Activated T-cell treated with anti-CD3 and anti-CD28 coated beads, Interleukin-2, amount 50 U/mL, for 1 hour (primary cell): ENCODE results near the gene OBP2B.
A peak's percentile ranks its signal among the peaks of the same experiment; 100 is the strongest.
"Not testable (repeated sequence)": the region's sequence is repeated elsewhere in the genome, so short reads cannot be mapped to it uniquely, and the experiment has no call there.

Experiments used
- DNase-seq: peaks from one replicate; pipeline ENCODE4 v3.0.0-alpha.2; 2020

The OBP2B gene

GRCh38 chr9:133208880-133209300 lies at the start of gene OBP2B:
Gene OBP2B, minus strand, starts transcription at chr9:133209250. Its CDS starts 51 bp downstream, at chr9:133209199.
- not testable (repeated sequence) for DNase-seq

DNA sequence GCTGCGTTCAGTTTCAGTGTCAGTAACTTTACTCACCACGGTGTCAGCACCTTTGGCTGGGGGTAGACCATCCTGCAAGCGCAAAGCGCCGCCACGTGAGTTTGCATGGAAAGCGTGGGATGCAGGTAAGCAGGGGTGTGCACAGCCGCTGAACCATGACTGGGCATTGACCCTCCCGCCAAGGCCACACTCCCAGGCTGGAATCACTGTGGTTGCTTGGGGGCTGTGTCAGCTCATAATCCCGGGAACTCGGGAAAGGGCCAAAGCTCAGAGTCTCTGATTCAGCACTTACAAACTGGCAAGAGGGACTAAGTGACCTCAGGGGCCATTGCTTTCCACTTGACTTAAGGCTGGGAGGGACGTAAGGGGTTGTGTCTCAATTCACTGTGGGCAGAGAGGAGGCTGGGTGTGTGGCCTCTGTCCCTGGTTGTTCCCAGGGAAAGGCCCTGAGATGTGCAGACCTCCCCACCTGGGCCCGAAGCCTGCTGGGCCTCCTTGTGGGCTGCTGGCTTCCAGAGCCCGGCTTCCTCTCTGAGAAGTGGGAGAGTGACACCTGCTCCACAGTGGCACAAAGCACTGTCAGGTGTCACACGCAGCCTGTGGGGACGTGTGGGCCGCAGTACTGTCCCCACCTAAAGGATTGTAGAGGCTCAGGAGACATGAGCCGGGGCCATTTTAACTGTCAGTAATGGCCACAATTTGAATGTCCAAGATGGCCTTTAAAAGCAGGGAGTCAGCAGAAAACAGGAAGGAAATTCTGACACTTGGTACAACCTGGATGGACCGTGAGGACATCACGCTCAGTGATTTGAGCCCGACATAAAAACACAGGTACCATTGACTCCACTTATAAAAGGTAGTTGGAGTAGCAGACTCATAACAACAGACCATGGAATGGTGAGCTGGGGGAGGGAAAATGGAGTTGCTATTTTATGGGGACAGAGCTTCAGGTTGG lies 49.3 kb upstream of the OBP2B start:
- DNase-seq = no peak

- no peak for DNase-seq
Observed at GRCh38 chr9:133257465-133257956, 48.5 kb upstream of the OBP2B start.

DNA sequence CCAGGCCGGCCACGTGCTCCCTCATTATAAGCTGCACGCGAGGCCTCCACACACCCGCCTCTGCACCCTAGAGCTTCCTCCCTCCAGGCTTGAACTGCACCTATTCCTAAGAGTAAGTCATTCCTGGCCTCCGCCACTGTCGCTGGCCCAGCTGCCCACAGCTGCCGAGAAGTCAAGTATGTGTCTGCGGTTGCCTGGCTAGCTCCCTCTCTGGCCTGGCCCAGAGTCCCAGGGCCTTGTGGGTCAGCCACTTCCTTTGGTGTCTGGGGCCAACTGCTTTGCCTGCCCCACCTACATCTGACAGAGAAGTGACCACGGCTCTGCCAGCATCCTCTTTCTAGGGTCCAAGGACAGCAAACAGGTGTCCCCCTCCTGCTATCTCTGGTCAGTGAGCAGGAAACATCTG lies 47.6 kb upstream of the OBP2B start:
- DNase-seq = no peak

DNA sequence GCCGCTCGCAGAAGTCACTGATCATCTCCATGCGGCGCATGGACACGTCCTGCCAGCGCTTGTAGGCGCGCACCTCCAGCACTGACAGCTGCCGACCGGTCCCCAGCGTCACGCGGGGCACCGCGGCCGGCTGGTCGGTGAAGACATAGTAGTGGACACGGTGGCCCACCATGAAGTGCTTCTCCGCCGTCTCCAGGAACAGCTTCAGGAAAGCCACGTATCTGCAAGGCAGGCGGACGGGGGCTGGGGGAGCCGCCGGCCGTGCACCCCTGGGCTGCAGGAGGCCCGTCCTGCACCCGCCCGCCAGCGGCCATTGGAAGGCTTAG lies 47.0 kb upstream of the OBP2B start:
- no peak for DNase-seq

GRCh38 chr9:133255371-133256135 lies 46.5 kb upstream of the OBP2B start:
- no peak for DNase-seq

DNA sequence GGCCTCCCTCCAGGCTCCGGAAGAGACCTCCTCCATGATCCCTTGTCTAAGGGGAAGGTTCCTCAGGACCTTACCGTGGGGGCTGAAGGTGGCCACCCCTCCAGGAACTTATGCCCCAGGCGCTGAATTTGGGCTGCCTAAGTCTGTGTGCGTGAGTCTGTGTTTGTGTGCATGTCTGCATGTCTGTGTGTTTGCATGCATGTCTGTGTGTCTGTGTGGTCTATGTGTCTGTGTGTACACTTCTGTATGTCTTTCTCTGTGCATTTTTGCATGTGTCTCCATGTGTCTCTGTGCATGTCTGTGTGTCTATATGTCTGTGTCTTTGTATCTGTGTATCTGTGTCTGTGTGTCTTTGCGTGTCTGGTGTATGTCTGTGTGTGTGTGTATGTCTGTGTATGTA lies 45.4 kb upstream of the OBP2B start:
- DNase-seq = no peak

DNA sequence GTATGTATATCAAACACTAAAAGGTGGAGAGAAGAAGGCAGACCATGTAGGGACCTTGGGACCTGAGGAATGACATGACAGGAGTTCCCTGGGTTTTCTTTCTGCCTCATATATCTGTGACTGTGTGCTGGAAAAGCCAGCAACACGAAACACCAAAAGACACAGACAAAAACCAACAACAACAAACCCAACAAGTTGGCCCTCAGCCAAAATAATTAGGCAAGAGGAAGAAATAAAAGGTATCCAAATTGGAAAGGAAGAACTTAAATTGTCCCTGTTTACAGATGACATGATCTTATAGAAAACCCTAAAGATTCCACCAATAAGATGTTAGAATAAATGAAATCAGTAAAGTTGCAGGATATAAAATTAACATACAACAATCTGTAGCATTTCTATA lies 44.2 kb upstream of the OBP2B start:
- DNase-seq = no peak

- no peak for DNase-seq
Observed at GRCh38 chr9:133252301-133253020, 43.4 kb upstream of the OBP2B start.

DNA sequence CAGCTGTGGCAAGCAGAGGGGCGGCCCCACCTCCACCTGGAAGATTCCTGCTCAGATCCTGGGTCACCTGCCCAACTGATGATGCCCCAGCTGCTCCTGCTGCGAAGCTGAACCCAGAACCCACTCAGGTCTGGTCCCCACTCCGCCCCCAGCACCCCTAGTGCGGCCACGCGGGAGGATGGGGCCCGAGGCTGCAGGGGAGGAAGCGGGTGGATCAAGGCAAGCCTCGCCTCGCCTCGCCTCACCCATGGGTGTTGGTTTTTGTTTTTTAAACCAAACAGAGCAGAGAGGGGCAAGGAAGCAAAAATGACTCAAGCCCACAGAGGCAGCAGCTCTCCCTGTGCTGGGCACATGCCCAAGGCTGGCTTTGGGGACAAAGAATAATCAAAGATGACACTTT lies 42.7 kb upstream of the OBP2B start:
- no peak for DNase-seq

GRCh38 chr9:133251221-133251620 lies 42.2 kb upstream of the OBP2B start:
- DNase-seq = not testable (repeated sequence)

- DNase-seq = no peak
Observed at GRCh38 chr9:133250741-133251170, 41.7 kb upstream of the OBP2B start.

DNA sequence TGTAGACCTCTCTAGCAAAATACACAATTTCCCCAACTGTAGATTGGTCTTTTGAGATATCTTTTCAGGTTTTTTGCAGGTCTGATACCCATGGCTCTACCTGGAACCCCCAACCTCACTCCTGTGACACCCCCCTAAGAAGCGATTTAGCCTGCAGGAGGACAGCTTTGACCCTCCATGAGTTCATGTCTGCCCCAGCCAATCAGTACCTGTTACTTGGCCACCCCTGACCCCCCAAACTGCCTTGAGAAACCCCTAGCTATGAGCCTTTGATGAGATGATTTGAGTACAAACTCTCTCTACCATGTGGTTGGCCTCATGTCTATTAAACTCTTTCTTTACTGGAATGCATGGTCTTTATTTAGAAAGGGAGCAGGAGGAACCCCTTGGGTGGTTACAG lies 40.3 kb upstream of the OBP2B start:
- DNase-seq = no peak

GRCh38 chr9:133248726-133249295 lies 39.8 kb upstream of the OBP2B start:
- DNase-seq = no peak

- DNase-seq = no peak
Observed at GRCh38 chr9:133247632-133248031, 38.6 kb upstream of the OBP2B start.

GRCh38 chr9:133246991-133247390 lies 37.9 kb upstream of the OBP2B start:
- no peak for DNase-seq

DNA sequence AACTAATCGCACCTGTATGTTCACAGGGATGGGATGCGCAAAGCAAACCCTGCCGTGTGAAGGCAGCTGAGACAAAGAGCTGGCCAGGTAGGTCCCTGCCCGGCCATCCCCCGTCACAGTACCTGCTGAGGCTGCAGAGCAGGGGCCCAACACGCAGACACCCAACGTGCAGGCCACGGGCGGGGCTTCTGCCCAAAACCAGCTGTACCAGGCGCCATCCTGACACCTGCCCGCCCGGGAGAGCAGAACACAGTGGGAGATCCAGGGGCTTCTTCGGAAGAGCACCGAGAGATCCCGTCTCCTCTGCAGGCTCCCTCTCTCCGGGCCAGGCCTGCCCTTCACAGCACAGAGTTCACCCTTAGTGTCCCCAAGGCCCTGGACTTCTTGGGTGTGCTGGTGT lies 37.5 kb upstream of the OBP2B start:
- DNase-seq = no peak

DNA sequence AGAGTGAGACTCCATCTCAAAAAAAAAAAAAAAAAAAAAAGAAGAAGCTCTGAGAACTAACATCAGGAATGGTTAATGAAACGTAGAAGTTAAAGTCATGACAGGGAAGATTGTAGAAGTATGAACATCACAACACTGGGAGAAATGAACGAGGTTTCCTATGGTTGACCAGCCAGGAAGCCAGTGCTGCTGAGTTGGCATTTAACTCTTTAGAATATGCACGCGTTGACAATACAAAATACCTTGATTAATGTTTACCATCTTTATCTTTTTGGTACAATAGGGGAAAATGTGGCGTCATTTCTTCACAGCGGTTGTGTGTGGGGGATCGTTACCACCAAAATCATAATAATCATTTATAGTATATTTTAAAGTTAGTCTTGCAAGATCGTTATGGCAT lies 33.9 kb upstream of the OBP2B start:
- DNase-seq = no peak

- DNase-seq = no peak
Observed at GRCh38 chr9:133242241-133242640, 33.2 kb upstream of the OBP2B start.

GRCh38 chr9:133239533-133240090 lies 30.6 kb upstream of the OBP2B start:
- DNase-seq = no peak

DNA sequence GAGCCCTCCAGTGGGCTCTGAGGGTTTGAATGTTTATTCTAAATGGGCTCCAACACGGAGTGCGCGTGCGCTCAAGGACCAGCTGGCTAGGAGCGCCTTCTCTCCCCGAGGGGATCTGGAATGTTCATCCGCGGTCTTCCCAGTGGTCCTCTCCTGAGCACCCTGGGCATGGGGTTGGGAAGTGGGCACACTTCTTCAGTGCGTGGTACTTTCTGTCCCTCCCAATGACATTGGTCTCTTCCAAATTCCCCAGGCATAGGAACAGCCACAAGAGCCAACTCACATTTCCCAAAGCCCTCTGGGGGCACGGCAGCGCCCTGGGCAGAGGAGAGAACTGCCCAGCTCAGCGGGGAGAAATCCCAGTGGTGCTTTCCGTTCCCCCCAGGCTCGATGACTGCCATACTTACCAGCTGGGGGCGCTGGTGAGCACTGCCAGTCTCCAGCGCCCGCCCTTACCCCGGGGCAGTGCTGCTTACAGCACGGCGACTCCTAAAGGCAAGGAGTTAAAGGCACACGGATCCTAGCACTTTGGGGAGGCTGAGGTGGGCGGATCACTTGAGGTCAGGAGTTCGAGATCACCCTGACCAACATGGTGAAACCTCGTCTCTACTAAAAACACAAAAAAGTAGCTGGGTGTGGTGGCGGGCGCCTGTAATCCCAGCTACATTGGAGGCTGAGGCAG lies 29.9 kb upstream of the OBP2B start:
- DNase-seq = peak; percentile 67
